ENCODE results near the gene SLC35F2.

GRCh38 chr11:107804211-107804610, 54.4 kb downstream of the SLC35F2 start:
- no peak for TF ChIP-seq PBX3 (IDR thresholded peaks at IDR 0.05)
- TF ChIP-seq REST (IDR thresholded peaks at IDR 0.05): no peak
- TF ChIP-seq CTCF (IDR thresholded peaks at IDR 0.05): no peak
- TF ChIP-seq USF2 (IDR thresholded peaks at IDR 0.05): no peak
- TF ChIP-seq RAD21 (conservative IDR thresholded peaks at IDR 0.05 in 1 of 2, IDR thresholded peaks at IDR 0.05 in 1 of 2): no peak
- no peak for TF ChIP-seq HDAC2 (IDR thresholded peaks at IDR 0.05)
- TF ChIP-seq EP300 (IDR thresholded peaks at IDR 0.05): no peak
- TF ChIP-seq RFX5 (IDR thresholded peaks at IDR 0.05): no peak
- TF ChIP-seq MAX (IDR thresholded peaks at IDR 0.05): no peak
- TF ChIP-seq CBX2 (IDR thresholded peaks at IDR 0.05; ENCODE audit: borderline replicate concordance, low read depth): no peak
- TF ChIP-seq POLR2A (IDR thresholded peaks at IDR 0.05; ENCODE audit: low read length): no peak

Measured in A549 (cell line).